Heart left ventricle (tissue), 16 donors: ENCODE measurements around the gene LRRC1. TPM values are rescaled to one million over a fixed set of nuclear protein-coding genes. Genes with fewer than 3 reads are reported as not detected.
A peak's percentile ranks its signal among the peaks of the same experiment; 100 is the strongest.

Source experiments
- ATAC-seq, 4 donors: fragments of 200-7000 bp; cut with Tn5 transposase; one replicate each; pipeline ENCODE4 v1.9.1; 2020 to 2022; ENCODE audit warnings: moderate library complexity in 4 of 4, mild to moderate bottlenecking in 3 of 4, moderate number of reproducible peaks in 1 of 4
- DNase-seq, 5 donors: peaks; one replicate each; pipeline ENCODE4 v3.0.0-alpha.2; 2020
- H3K27ac ChIP-seq, 12 donors: fragments of 200-600 bp; sonication (generic) in 4 of 12; one replicate each; pipeline versions ENCODE4 v1.5.0 to v1.8.0; 2016 to 2022; ENCODE audit warnings: mild to moderate bottlenecking in 2 of 12
- H3K27me3 ChIP-seq, 9 donors: fragments of 200-600 bp; sonication (generic) in 2 of 9; one replicate each; pipeline versions ENCODE4 v1.5.1 to v1.8.0; 2016 to 2022; ENCODE audit warnings: mild to moderate bottlenecking in 3 of 9
- H3K36me3 ChIP-seq, 9 donors: fragments of 200-600 bp; sonication (generic) in 2 of 9; one replicate each; pipeline versions ENCODE4 v1.5.0 to v1.8.0; 2018 to 2022; ENCODE audit warnings: mild to moderate bottlenecking in 2 of 9
- H3K4me1 ChIP-seq, 12 donors: fragments of 200-600 bp; sonication (generic) in 4 of 12; one replicate each; pipeline versions ENCODE4 v1.5.0 to v1.8.0; 2016 to 2022; ENCODE audit warnings: mild to moderate bottlenecking in 3 of 12
- H3K4me3 ChIP-seq, 12 donors: fragments of 200-600 bp; sonication (generic) in 4 of 12; one replicate each; pipeline versions ENCODE4 v1.5.0 to v1.8.0; 2017 to 2022; ENCODE audit warnings: mild to moderate bottlenecking in 9 of 12, moderate library complexity in 4 of 12
- H3K9me3 ChIP-seq, 12 donors: fragments of 200-600 bp; sonication (generic) in 4 of 12; one replicate each; pipeline versions ENCODE4 v1.5.0 to v1.8.0; 2016 to 2022; ENCODE audit warnings: mild to moderate bottlenecking in 1 of 12
- POLR2A ChIP-seq, 2 donors: fragments of 450-650 bp; IDR thresholded peaks; one replicate each; pipeline ENCODE4 v1.6.1; 2017; ENCODE audit warnings: antibody characterized with exemption in 2 of 2, mild to moderate bottlenecking in 2 of 2, moderate library complexity in 2 of 2
- WGBS, 4 donors: extraction: QIAGEN DNeasy Blood & Tissue Kit in 2 of 4; methylation state at CpG; one replicate each; pipeline versions ENCODE4 v1.1.5 to v1.1.7; 2013 to 2018; 5-methylcytosine and 5-hydroxymethylcytosine counted together
- intact Hi-C, 10 donors: fragments of 100-400 bp; cut with DNase I; formaldehyde crosslinking; loops; one replicate each; pipeline versions ENCODE4 v1.11.1 to v1.14.2; 2022
- polyA plus RNA-seq, 2 donors: library from polyadenylated mRNA; stranded (reverse); fragments of 200-250 nt; gene quantifications; one replicate each; pipeline ENCODE4 v1.2.3, GENCODE V29; 2013
- total RNA-seq, 9 donors: library from RNA; depleted of rRNA in 2 of 9; stranded (reverse); fragments of >200 nt in 2 of 9; fragmentation: NEBNext Ultra II Directional in 3 of 9; extraction: Animal tissue kit (Norgen Biotek cat#: 25700) in 3 of 9; gene quantifications; one replicate each; pipeline versions ENCODE4 v1.1.0 to v1.2.4, GENCODE V29; 2016 to 2023
- TF ChIP-seq, protein P1 (sequence below), 12 donors: fragments of 200-600 bp; sonication (generic) in 4 of 12; IDR thresholded peaks; one replicate each; pipeline versions ENCODE4 v1.5.0 to v1.8.0; 2018 to 2022; ENCODE audit warnings: antibody characterized with exemption in 12 of 12, mild to moderate bottlenecking in 5 of 12
- donor health status: ischemic (EF 13 %, LVEDD 7.1; RV severe dilation, severe dysfunction).
- donor health status: healthy with polysubstance abuse.
- donor health status: DM: no; HTN: yes; CAD: no.
- donor health status: DM: no; HTN: no; CAD: no.
- donor health status: ischemic (EF 25% LVEDD 6.9; RV normal size, moderate dysfunction).
- donor health status: ischemic (EF 25% LVEDD 5.7; RV mildly dilated, moderate dysfunction).
- donor health status: healthy.
- donor health status: DM: yes; HTN: yes; CAD: no.
- donor health status: ischemic (EF 35%, LVEDD 5.7; RV mildly dilated, moderate dysfunction).
- donor health status: nonischemic (EF 11% LVEDD 7.7; RV severe dilation, severe dysfunction).
- donor health status: DM: yes; HTN: yes; CAD: no.
- donor health status: PGD.
- donor health status: ischemic (EF 29% LVEDD 5.4; RV normal size, mild dysfunction).
- donor health status: nonischemic (EF 23%, LVEDD 6.1; RV moderate dilation, normal function).

Gene LRRC1
- total and polyA plus RNA-seq, 11 donors, result 1.2 to 11.2 (median 3.3) TPM

DNA sequence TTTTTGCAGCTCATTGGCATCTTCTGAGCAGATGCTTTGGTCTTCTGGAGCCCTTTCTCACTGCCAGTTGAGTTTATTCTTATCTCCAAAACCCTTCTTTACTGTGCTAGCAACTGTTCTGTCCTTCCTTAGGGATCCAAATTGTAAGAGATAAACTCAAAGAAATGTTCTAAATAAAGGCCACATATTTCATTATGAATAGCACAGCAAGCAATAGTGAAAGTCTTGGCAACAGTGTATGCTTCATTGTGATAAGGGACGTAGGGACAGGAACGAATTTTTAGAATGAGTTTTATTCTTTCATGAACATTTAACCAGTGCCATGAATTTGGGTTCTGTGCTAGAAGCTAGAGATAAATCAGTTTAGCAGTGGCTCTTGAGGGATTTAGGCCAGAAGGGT is 61.1 kb downstream of the LRRC1 start:
- no peak for TF ChIP-seq POLR2A (IDR thresholded peaks at IDR 0.05)
- TF ChIP-seq, protein P1, sequence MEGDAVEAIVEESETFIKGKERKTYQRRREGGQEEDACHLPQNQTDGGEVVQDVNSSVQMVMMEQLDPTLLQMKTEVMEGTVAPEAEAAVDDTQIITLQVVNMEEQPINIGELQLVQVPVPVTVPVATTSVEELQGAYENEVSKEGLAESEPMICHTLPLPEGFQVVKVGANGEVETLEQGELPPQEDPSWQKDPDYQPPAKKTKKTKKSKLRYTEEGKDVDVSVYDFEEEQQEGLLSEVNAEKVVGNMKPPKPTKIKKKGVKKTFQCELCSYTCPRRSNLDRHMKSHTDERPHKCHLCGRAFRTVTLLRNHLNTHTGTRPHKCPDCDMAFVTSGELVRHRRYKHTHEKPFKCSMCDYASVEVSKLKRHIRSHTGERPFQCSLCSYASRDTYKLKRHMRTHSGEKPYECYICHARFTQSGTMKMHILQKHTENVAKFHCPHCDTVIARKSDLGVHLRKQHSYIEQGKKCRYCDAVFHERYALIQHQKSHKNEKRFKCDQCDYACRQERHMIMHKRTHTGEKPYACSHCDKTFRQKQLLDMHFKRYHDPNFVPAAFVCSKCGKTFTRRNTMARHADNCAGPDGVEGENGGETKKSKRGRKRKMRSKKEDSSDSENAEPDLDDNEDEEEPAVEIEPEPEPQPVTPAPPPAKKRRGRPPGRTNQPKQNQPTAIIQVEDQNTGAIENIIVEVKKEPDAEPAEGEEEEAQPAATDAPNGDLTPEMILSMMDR (IDR thresholded peaks at IDR 0.05), result no peak
- no peaks in the 10 kb centered on the region for H3K27me3 ChIP-seq
- intact Hi-C loops, result no loop called here
- peak overlapping the region in 3 of 12 donors; percentile 14 to 49 (median 27) for H3K27ac ChIP-seq
- peaks cover 0 to 3% (median 0%) of the 10 kb centered on the region in 12 donors for H3K9me3 ChIP-seq
- WGBS, 4 donors, result 6 to 13% (median 8%) methylated on average over 2 of the region's 2 CpGs
- ATAC-seq (peak in 3 of 4 donors; percentile 21 to 66 (median 46)), DNase-seq (no peak)
- no peaks in the 10 kb centered on the region for H3K36me3 ChIP-seq
- H3K4me3 ChIP-seq, result no peak overlapping the region
- peaks cover 0 to 58% (median 28%) of the 10 kb centered on the region in 12 donors for H3K4me1 ChIP-seq

DNA sequence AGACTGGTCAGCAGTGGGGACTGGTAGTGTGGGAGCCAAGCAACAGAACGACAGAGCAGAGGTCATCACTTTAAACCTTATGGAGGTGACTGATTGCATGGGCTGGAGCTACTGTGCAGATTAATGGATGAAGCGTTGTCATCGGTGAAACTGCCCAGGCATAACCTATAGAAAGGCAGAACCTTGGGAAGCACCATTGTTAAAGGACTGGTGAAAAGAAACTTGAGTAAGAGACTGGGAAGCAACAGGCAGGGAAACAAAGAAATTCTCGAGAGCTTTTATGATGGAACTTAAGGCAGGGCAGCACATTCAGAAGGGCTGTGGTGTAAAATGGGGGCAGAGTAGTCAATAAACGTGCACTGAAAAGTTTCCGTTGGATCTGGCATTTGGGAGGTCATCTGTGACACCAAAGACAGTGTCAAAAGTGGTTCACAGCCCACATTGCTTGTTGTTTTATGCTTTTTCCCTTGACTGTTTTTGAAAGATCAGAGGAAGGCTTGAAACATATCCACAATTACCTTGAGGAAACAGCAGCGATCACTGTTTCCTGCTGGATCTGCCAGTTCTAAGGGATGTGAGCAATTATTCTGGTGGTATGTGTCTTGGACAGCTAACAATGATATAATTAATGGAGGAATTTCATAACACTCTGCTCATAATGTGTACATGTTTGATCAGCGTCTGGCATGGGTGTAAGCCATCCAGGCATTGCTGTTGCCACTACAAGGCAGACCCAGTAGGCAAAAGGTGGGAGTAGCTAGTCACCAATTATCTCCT is 62.7 kb downstream of the LRRC1 start:
- H3K4me3 ChIP-seq, result no peak overlapping the region
- peaks cover 0 to 3% (median 0%) of the 10 kb centered on the region in 12 donors for H3K9me3 ChIP-seq
- H3K36me3 ChIP-seq, result no peaks in the 10 kb centered on the region
- DNase-seq, result no peak
- ATAC-seq, result peak in 1 of 4 donors; percentile 8
- H3K27me3 ChIP-seq, result no peaks in the 10 kb centered on the region
- peak overlapping the region in 1 of 12 donors; percentile 9 for H3K27ac ChIP-seq
- no peak for TF ChIP-seq POLR2A (IDR thresholded peaks at IDR 0.05)
- TF ChIP-seq, protein P1 (IDR thresholded peaks at IDR 0.05), result no peak
- WGBS, 4 donors, result 62 to 73% (median 68%) methylated on average over 8 of the region's 8 CpGs
- peaks cover 0 to 65% (median 29%) of the 10 kb centered on the region in 12 donors for H3K4me1 ChIP-seq
- intact Hi-C loops, result no loop called here

DNA sequence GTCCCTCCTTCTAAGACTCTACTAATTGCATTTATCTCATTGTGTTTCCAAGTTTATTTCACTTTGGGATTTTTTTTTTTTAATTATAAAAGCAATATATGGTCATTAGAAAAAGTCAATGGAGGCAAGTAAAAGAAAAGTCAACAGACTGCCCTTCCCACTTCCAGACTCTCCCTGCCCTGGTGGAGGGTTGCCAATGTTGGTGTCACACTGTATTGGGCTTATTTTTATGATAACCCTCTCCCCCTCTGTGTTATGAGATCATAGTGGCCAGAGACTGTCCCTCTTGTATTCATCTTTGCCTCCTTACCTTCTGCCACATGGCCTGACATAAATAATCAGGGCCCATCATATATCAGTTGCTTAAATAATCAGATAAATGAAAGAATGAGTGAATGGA is 63.4 kb downstream of the LRRC1 start:
- Histone ChIP-seq H3K9me3 (no peaks in the 10 kb centered on the region), H3K4me1 (peaks cover 0 to 71% (median 30%) of the 10 kb centered on the region in 12 donors), H3K27me3 (no peaks in the 10 kb centered on the region), H3K4me3 (no peak overlapping the region), H3K36me3 (no peaks in the 10 kb centered on the region), H3K27ac (no peak overlapping the region)
- TF ChIP-seq, protein P1 (IDR thresholded peaks at IDR 0.05), result no peak
- no peak for TF ChIP-seq POLR2A (IDR thresholded peaks at IDR 0.05)
- DNase-seq (no peak), ATAC-seq (no peak)
- intact Hi-C loops, result no loop called here

- no peaks in the 10 kb centered on the region for H3K27me3 ChIP-seq
- 23 to 60% (median 31%) methylated on average over 3 of the region's 3 CpGs for WGBS, 4 donors
- intact Hi-C loops, result no loop called here
- H3K4me1 ChIP-seq, result peaks cover 0 to 74% (median 31%) of the 10 kb centered on the region in 12 donors
- DNase-seq, result no peak
- no peak for ATAC-seq
- H3K4me3 ChIP-seq, result no peak overlapping the region
- H3K36me3 ChIP-seq, result no peaks in the 10 kb centered on the region
- H3K27ac ChIP-seq, result no peak overlapping the region
- TF ChIP-seq POLR2A (IDR thresholded peaks at IDR 0.05), result no peak
- TF ChIP-seq, protein P1 (IDR thresholded peaks at IDR 0.05), result no peak
- H3K9me3 ChIP-seq, result no peaks in the 10 kb centered on the region
Measured at GRCh38 chr6:53858913-53859312, 64.1 kb downstream of the LRRC1 start.
